PFSK-1 (cell line): ENCODE data around the gene DNM3.

ENCODE experiments used
- FOXP2 ChIP-seq: optimal IDR thresholded peaks from 2 replicates; pipeline ENCODE3; 2011; ENCODE audit warnings: borderline replicate concordance, control low read depth, inconsistent platforms; ENCODE audit not compliant: insufficient read depth; ENCODE audit errors: extremely low read length, extremely low read depth
- POLR2AphosphoS5 ChIP-seq: IDR thresholded peaks from 2 replicates; pipeline ENCODE4 v1.6.1; 2012; ENCODE audit warnings: low read depth, mild to moderate bottlenecking, control low read depth, low read length, moderate library complexity
- REST ChIP-seq, 2 experiments: IDR thresholded peaks; 2 replicates each; pipeline versions ENCODE4 v1.6.1 to v1.8.0; 2011 to 2012; ENCODE audit warnings: low read depth in 2 of 2, low read length in 2 of 2, control low read depth in 1 of 2, inconsistent platforms in 1 of 2, mild to moderate bottlenecking in 1 of 2, moderate library complexity in 1 of 2; ENCODE audit not compliant: insufficient read depth in 1 of 2
- SIN3A ChIP-seq: IDR thresholded peaks from 2 replicates; pipeline ENCODE4 v1.6.1; 2012; ENCODE audit warnings: mild to moderate bottlenecking, low read length, moderate library complexity, borderline replicate concordance; ENCODE audit not compliant: insufficient read depth
- TAF1 ChIP-seq: IDR thresholded peaks from 2 replicates; pipeline ENCODE4 v1.6.1; 2012; ENCODE audit warnings: low read length, control low read depth, borderline replicate concordance; ENCODE audit not compliant: insufficient read depth

Gene DNM3

DNA sequence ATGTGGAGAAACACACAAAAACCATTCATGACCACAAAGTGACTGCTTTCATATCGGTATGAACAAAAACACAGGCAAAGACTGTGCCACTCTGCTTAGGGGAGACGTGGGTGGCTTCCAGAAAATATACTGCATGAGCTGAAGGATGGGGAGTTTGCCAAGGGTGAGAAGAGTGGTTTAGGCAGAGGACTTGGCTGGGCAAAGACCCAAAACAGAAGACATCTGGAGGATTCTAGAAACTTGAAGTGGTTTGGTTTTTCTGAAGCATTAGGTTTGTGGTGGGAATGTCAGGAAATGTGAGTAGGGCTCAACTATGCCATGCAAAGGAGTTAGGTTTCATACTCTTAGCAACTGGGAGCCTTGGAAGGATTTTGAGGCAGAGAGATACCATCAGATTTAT lies 26.6 kb upstream of the DNM3 start:
- TF ChIP-seq REST (IDR thresholded peaks at IDR 0.05; ENCODE audit: insufficient read depth in 1 of 2, low read depth in 2 of 2, low read length in 2 of 2) (no peak), TAF1 (no peak), FOXP2 (no peak), POLR2AphosphoS5 (no peak), SIN3A (no peak)

GRCh38 chr1:171816300-171816901 lies 24.9 kb upstream of the DNM3 start:
- TF ChIP-seq REST (IDR thresholded peaks at IDR 0.05; ENCODE audit: insufficient read depth in 1 of 2, low read depth in 2 of 2, low read length in 2 of 2) = no peak
- no peak for TF ChIP-seq POLR2AphosphoS5
- TF ChIP-seq SIN3A = no peak
- no peak for TF ChIP-seq FOXP2
- TF ChIP-seq TAF1 = no peak

DNA sequence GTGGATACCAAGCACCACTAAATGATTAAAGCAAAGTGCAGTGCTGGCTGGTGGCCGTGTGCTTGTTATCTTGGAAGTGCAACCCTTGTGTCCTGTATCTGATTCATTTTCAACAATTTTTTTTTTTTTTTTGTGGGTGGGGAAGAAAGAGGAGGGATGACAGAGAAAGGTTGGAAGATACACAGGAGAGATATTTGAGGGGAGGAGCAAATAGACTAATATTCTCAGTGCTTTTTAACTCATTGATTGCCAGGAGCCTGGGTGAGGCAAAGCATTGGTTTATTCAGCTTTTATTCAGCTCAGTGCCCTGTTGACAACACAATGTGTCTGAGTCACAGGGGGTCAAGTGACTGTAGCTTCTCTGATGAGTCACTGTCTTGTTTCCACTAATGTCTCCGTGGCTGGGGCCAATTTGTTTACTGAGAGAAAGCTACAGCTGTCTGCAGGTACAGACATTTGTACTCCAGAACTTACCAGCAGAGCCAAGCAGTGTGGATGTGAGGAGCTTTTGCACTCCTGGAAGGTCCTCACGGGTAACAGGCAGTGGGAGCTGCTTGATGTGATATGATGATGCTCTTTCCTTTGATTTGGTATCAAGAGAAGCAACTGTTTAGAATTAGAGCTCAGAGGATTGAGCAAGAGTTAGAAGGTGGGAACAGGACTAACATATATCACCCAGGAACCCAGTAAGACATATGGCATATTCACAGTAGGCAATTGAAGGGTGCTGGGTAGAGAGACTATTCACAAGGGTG lies 23.6 kb upstream of the DNM3 start:
- TF ChIP-seq FOXP2 (peak; percentile 97), TAF1 (0 out of 2 replicates have a peak, but pooled peaks have one; percentile 15), POLR2AphosphoS5 (no peak), SIN3A (no peak)

DNA sequence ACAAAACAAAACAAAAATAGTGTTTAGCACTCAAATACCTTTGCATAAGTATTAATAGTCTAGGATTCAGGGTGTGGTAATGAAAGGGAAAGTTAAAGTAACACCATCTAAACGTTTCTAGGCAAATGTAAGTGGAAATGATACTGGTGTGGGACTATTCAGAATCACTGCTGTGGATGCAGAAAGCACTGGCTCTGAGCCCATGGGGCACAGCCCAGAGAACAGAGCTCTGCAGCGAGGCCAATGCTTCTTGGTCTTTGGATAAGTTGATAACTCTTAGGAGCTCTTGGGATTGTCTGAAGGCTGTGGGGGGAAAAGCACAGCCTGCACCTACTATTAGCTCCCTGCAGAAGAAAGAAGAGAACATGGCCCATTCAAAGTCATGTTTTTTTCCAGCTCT lies 21.4 kb upstream of the DNM3 start:
- no peak for TF ChIP-seq SIN3A
- TF ChIP-seq FOXP2 = no peak
- no peak for TF ChIP-seq REST (IDR thresholded peaks at IDR 0.05; ENCODE audit: insufficient read depth in 1 of 2, low read depth in 2 of 2, low read length in 2 of 2)
- TF ChIP-seq POLR2AphosphoS5 = no peak
- TF ChIP-seq TAF1 = no peak

- TF ChIP-seq SIN3A (no peak), POLR2AphosphoS5 (no peak), FOXP2 (no peak), REST (IDR thresholded peaks at IDR 0.05; ENCODE audit: insufficient read depth in 1 of 2, low read depth in 2 of 2, low read length in 2 of 2) (no peak), TAF1 (no peak)
Measured at GRCh38 chr1:171826973-171827372, 14.3 kb upstream of the DNM3 start.
